K562 treated with DMSO at 1 percent for 12 hours (cell line): ENCODE measurements around the gene ZNF45. TPM values are rescaled to one million over a fixed set of nuclear protein-coding genes. Genes with fewer than 3 reads are reported as not detected.

Source experiments
- total RNA-seq: library from RNA; unstranded; fragments of 300-600 nt; gene quantifications from 2 replicates; pipeline ENCODE4 v1.2.3, GENCODE V29; 2022; ENCODE audit not compliant: insufficient read depth

ZNF45 gene
- total RNA-seq = 1.6 and 7.4 TPM in 2 replicates

DNA sequence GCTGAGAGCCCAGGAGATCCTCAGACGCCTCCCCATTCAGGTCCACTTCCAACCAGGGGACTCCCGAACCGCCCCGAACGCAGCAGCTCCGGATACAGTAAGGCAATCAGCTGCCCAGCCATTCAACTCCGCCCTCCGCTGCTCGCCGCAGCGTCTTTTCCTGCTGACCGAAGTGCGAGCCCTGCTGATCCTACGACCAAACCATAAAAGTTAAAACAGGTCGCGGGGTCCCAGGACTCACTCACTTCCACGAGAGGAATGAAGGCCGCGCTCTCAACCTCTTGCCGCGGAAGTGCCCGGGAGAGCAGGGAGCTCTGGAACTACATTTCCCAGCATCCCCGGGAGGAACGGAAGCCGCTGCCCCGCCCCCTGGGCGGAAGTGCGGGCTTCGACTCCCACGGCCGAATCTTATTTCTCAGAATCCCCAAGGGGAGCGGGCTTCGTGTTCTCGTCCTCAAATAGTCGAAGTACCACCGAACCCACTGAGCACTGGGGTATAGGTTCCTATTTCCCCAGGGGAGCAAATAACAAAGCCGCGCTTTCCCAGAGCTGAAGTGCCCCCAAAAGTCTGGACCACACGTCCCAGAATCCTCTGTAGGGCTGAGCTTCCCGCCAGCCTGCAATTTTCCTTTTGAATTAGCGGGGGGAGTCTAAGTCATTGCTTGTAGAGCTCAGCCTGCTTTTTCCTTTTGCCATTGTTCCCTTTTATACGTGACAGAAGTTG, at the start of gene ZNF45:
ZNF45 (minus strand) TSS at position 298 of the 724 bp plus-strand sequence. CDS start 13,097 bp downstream, outside the sequence.

GRCh38 chr19:43983912-43984686, 49.0 kb upstream of the ZNF45 start, which contains the start of gene ZNF155:
Gene ZNF155, plus strand, starts transcription at chr19:43984188. Its CDS starts 4,356 bp downstream, at chr19:43988544.

GRCh38 chr19:43950834-43951645, 16.0 kb upstream of the ZNF45 start, which contains the start of gene ZNF221:
Gene ZNF221, plus strand, starts transcription at chr19:43951228. Its CDS starts 11,499 bp downstream, at chr19:43962727.

DNA sequence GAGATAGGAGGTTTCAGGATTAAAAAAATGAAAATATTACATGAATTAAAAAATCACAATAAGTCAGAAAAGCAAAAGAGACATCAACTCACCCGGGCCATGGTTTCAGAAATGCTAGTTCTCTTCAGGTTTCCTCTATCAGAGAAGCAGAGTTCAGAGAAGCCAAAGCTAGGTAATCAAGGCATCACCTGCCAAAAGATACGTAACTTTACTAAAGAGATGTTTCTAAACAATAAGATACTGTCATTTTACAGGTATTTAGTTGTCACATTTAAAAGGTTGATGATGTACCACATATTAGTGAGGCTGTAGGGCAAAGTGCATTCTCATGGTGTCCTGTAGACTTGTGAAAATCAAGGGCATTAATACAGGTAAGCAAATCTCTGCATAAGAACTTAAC, 51.2 kb downstream of the ZNF45 start, which contains the start of gene ZNF404:
ZNF404 (minus strand) TSS at position 101 of the 400 bp plus-strand sequence.

Other genes starting within 250 kb of the ZNF45 start
- gene IRGC, start 219.2 kb downstream of the ZNF45 start, total RNA-seq = not detected in 2 replicates
- gene SMG9, start 180.3 kb downstream of the ZNF45 start, total RNA-seq = 24.8 and 38.4 TPM in 2 replicates
- gene KCNN4, start 154.3 kb downstream of the ZNF45 start, total RNA-seq = 8.2 and 11.0 TPM in 2 replicates
- gene LYPD5, start 132.8 kb downstream of the ZNF45 start, total RNA-seq = 1.4 TPM in 1 of 2 replicates, not detected in the other
- 1.5 and 5.6 TPM in 2 replicates for gene ZNF283, start 108.0 kb downstream of the ZNF45 start, total RNA-seq
- gene ZNF404, start 51.3 kb downstream of the ZNF45 start, total RNA-seq = 1.1 and 1.2 TPM in 2 replicates
- 0.60 TPM in 1 of 2 replicates, not detected in the other for gene ZNF221, start 15.9 kb upstream of the ZNF45 start, total RNA-seq
- gene ZNF155, start 48.9 kb upstream of the ZNF45 start, total RNA-seq = not detected in 2 replicates
- gene ZNF230, start 67.7 kb upstream of the ZNF45 start, total RNA-seq = 0.56 and 2.2 TPM in 2 replicates
- 2.0 and 4.9 TPM in 2 replicates for gene ZNF222, start 90.1 kb upstream of the ZNF45 start, total RNA-seq
- 1.2 and 2.3 TPM in 2 replicates for gene ZNF223, start 116.8 kb upstream of the ZNF45 start, total RNA-seq
- gene ZNF284, start 136.9 kb upstream of the ZNF45 start, total RNA-seq = 0.31 TPM in 1 of 2 replicates, not detected in the other
- gene ZNF224, start 159.1 kb upstream of the ZNF45 start, total RNA-seq = 5.7 and 7.4 TPM in 2 replicates
- gene ZNF225, start 178.1 kb upstream of the ZNF45 start, total RNA-seq = 0.86 and 1.3 TPM in 2 replicates
- gene ZNF234, start 206.3 kb upstream of the ZNF45 start, total RNA-seq = 0.16 and 1.4 TPM in 2 replicates
- gene ZNF226, start 229.8 kb upstream of the ZNF45 start, total RNA-seq = 8.9 and 15.3 TPM in 2 replicates